GM12873 (cell line): ENCODE measurements around the gene DVL3.

Experiments used
- CTCF ChIP-seq: IDR thresholded peaks from 2 replicates; pipeline ENCODE4 v1.5.1; 2012; ENCODE audit warnings: low read depth, mild to moderate bottlenecking, moderate library complexity, low read length, control low read depth; ENCODE audit not compliant: insufficient read depth; ENCODE audit errors: missing control alignments

The DVL3 gene

GRCh38 chr3:184168363-184169120, 13.4 kb downstream of the DVL3 start:
- TF ChIP-seq CTCF = no peak

GRCh38 chr3:184169896-184170875, 15.0 kb downstream of the DVL3 start:
- TF ChIP-seq CTCF = no peak

- TF ChIP-seq CTCF = no peak
Measured at GRCh38 chr3:184171562-184171961, 16.4 kb downstream of the DVL3 start.

- TF ChIP-seq CTCF = no peak
Measured at GRCh38 chr3:184172681-184173373, 17.6 kb downstream of the DVL3 start.

GRCh38 chr3:184173374-184173722, 18.2 kb downstream of the DVL3 start:
- TF ChIP-seq CTCF = no peak

- TF ChIP-seq CTCF = no peak
Measured at GRCh38 chr3:184174284-184174645, 19.1 kb downstream of the DVL3 start.
